Inflammatory macrophage treated with lipopolysaccharide for 1 hour (primary cell): ENCODE data around the gene MSMO1.
"Not testable (repeated sequence)": the region's sequence is repeated elsewhere in the genome, so short reads cannot be mapped to it uniquely, and the experiment has no call there.

Experiments
- DNase-seq, 2 donors: peaks; one replicate each; pipeline ENCODE4 v3.0.0-alpha.2; 2020 to 2022

MSMO1 gene

GRCh38 chr4:165324918-165325304 is 2.6 kb upstream of the MSMO1 start:
- DNase-seq = no peak

DNA sequence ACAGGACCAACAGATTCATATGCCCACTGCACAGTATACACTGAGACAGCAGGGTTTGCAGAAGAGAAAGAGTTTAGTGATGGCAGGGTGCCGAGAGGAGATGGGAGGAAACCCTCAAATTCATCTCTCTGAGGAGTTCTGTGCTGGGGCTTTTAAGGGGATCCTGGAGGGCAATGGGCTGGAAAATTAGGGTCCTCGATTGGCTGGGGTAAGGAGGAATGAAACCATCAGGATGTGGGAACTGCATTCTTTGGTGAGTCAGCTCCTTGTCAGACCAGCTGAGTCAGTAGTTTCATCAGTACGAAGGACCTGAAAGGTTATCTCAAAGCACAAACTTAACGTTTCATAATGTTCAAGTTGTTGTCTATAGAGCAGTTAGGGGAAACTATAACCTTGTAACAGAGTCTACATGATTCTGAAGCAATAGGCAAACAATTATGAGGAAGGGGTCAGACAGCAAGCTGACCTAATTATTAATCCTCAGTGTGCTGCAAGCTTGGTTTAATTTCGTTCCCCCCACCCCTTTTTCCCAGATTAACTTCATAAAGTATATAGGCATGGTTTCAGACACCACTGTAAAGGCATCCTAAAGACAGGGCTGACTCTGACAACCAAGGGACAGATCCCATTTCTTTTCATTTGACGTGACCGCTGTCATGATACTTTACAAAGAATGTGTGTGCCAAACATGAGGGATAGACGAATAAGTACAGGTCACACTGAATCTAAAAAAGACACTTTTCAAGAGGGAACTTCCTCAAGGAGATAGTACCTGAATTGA is 1.5 kb upstream of the MSMO1 start:
- peak in 1 of 2 donors; percentile 37 for DNase-seq

- no peak for DNase-seq
Observed at GRCh38 chr4:165326831-165327210, 648 bp upstream of the MSMO1 start.

DNA sequence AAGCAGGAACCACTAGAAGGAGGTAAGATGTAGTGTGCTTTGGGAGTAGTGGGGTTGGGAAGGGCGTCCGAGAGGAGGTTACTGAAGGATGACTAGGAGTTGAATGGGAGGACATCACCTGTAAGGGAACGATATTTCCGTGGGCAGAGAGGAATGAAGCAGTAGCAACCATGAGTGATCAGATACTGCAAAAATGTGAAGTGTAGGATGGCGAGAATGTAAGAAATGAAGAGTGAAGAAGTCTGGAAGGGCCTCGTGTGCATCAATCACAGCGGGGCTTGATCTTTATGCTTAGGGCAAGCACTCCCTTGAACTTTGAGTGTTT is 594 bp downstream of the MSMO1 start:
- no peak for DNase-seq

DNA sequence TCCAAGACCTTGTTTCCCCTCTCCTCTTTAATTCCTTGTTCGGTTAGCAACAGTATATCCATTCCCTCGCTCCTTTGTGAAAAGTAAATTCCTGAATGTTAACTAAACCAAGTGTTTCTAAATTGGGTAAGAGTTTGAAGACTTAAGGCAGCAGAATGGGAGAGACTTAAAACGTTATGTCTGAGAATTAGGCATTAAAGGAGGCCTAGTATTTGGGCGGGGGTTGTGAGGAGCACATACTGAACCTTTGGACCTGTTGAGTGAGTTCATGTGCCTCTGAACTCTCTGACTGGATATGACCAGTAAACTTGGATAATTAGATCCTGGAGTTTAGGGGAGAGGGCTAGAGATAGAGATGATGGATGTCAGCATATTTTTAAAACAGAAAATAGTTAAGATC is 1.2 kb downstream of the MSMO1 start:
- DNase-seq = no peak

DNA sequence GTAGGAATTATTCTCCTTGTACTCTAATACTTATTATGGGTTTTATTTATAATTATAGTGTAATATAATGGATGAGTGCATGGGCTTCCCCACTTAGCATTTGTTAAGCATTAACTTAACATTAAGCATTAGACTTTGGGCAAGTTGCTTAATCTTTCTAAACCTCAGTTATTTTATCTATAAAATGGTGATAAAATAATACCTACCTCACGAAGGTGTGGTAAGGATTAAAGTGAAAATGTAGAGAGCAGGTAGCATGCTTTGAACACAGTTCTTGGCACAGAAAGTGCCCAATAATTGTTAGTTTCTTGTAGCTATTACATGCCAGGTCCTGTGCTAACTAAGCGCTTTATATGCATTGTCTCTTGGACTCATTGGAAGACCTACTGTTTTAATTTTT is 2.6 kb downstream of the MSMO1 start:
- no peak for DNase-seq

- no peak for DNase-seq
Observed at GRCh38 chr4:165330666-165331065, 3.2 kb downstream of the MSMO1 start.

GRCh38 chr4:165331359-165331758 is 3.9 kb downstream of the MSMO1 start:
- no peak for DNase-seq

DNA sequence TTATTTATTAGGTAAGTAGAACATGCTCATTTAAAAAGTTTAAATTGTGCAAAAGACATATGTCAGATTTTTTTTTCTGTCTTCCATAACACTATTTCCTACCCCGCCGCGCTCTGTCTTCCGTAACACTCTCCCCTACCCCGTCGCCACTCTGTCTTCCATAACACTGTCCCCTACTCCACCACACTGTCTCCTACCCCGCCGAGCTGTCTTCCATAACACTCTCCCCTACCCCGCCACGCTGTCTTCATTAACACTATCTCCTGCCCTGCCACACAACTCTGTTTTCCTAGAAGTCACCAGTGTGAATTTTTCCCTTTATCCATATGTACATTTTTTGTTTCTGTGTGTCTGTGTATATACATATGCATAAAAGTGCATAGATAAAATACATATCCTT is 4.4 kb downstream of the MSMO1 start:
- no peak for DNase-seq

DNA sequence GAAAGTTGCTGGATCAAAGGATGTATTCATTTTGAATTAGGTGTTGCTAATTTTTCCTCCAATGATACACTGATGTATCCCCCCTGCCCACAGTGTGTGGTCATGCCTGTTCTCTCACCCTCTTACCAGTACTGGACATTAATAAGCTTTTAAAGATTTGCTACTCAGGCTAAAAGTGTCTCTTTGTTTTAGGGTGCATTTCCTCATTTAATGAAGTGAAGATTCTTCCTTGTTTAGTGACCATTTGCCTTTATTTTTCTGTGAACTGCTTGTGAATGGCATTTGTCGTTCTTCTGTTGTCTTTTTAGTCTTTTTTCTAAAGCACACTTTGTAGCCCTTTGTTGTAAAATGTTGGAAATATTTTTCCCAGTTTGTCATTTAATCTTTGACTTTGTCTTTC is 5.0 kb downstream of the MSMO1 start:
- no peak for DNase-seq

- DNase-seq = no peak
Observed at GRCh38 chr4:165335163-165335703, 7.8 kb downstream of the MSMO1 start.

DNA sequence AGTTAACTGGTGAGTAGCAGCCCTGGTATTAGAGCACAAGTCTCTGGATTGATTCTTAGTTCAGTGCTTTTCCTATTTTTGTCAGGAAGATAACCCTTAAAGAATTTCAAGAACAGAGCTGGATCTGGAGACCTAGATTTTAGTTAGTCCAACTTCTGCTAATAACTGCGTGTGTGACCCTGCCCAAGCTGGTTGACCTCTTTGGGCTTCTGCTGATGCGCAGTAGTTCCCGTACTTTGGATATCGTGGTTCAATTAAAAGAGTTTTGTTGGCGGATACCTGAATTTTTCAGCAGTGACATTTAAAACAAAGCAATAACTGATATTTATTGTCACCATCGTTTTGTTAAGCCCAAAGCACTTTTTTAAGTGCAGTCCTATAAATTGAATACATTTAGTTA is 9.3 kb downstream of the MSMO1 start:
- no peak for DNase-seq

- not testable (repeated sequence) for DNase-seq
Observed at GRCh38 chr4:165342340-165342739, 14.9 kb downstream of the MSMO1 start.

DNA sequence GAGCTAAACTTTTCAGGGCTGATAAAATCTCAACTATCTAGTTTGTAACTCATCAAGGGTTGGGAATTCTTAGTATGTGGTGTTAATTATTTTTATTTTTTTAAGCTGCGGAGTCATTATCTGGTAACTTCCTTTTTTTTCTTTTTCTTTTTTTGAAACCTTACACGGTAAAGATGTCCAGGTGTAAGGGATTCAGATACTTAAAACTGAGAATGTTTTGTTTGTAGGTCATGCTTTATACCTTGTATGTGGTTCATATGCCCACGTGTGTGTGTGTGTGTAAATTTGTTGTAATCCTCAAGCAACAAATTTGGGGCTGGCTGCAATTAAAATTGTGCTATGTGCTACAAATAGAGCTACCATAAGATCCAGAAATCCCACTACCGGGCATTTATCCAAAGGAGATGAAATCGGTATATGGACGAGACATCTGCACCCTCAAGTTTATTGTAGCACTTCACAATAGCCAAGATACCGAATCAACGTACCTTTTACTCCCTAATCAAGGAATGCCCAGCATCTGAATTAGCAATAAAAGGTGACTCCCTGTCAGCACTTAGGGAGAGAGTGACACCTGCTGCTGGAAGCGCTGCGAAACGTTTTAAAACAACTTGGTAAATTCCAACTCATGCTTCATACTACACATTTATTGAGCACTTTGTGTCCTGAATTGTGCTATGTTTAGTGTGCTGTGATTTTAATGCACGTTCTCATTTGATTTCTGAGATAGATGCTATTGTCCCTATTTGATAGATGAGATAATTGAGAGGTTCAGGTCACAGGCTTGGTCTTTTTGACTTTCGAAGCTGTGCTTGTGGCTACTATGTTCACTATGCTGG is 16.1 kb downstream of the MSMO1 start:
- no peak for DNase-seq

GRCh38 chr4:165345666-165346417 is 18.4 kb downstream of the MSMO1 start:
- DNase-seq = no peak

DNA sequence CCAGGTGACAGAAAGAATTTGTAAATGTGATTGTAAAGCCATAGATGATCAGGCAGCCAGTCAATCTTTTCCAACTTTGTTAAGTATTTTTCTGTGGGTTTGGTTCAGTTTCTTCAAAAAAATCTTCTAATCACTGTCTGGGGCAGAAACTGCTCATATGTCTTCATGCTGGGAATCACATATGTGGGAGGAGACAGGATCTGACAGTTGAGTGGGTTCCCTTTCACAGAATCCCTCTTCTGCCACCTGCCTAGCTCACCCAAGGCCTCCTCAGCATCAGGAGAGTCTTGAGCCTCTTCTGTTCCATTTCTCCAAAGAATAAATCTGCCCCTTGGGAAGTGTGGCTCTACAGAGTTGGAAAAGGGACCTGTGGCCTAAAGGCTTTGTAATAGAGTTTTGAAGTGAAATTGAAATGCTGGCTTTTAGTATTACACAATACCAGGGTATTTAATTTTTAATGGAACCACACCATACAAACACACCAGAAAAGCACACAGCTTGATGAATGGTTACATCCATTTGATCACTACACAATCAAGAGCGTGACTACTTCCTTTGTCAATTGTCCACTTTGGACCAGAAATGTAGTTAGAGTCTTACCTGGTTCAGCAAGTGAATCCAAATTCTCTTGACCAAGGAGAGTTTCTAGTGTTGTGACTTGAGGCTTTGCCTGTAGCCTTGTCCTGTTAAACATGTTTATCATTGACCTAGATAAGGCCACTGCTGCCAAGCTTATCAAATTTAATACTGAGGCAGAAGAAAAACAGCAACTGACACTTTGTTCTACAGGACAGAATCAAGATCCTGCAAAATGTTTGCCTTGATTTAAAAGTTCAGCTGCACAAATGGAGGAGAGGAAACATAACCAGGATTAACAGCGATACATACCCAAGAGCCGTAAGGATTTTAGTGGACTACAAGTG is 20.4 kb downstream of the MSMO1 start:
- peak in 1 of 2 donors; percentile 36 for DNase-seq

GRCh38 chr4:165351359-165352130 is 24.1 kb downstream of the MSMO1 start:
- DNase-seq = no peak

- peak; percentile 31 to 42 for DNase-seq
Observed at GRCh38 chr4:165355900-165356300, 28.4 kb downstream of the MSMO1 start.

DNA sequence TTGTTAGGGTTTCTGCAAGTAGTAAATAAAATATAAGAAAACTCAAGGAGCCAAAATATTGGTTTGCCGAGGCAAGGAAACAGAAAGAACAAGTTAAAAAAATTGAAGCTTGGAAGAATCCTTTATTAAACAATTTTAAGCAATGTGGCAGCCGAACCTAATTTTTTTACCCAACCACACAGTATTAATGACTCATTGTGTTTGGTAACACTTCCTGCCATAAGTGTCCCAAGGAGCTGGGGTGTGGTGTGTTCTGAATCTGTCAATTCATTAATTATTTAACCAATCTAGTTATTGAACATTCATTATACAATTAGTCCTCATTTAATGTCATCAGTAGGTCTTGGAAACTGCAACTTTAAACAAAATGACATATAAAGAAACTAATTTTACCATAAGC is 32.0 kb downstream of the MSMO1 start:
- DNase-seq = peak; percentile 72 to 82

DNA sequence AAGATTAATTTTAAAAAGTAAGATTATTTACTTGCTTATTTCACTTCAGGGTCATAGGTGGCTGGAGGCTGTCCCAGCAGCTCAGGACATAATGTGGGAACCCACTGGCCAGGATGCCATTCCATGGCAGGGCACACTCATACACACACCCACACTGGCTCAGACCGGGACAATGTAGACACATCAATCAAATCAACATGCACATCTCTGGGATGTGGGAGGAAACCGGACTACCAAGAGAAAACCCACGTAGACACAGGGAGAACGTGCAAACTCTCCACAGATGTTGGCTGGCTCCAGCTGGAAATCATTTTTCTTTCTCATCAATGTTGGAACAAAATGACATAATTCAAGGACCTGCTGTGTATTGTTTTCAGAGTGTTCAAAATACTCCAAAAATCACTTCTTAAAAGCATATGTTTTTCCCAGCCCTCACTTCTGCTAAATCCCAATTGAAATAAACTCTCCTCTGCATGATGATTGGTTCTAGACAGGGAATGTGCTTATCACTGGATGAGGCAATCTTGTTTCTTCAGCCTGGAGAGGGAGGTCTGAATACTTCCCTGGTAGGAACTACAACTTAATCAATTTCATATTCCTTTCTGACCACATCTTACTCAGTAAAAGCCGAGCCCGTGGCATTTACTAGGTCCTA is 32.7 kb downstream of the MSMO1 start:
- peak; percentile 11 to 66 for DNase-seq
